MM.1S (cell line): Measurements from ENCODE around the gene ACOX3.

Source experiments
- DNase-seq: peaks from one replicate; pipeline ENCODE4 v3.0.0-alpha.2; 2015
- H2AFZ ChIP-seq: fragments of 300-600 bp; sonication (generic); 2 replicates; pipeline ENCODE4 v1.6.0; 2016; ENCODE audit warnings: antibody characterized with exemption, low read length
- H3F3A ChIP-seq: fragments of 300-600 bp; sonication (generic); 2 replicates; pipeline ENCODE4 v1.6.1; 2016; ENCODE audit warnings: mild to moderate bottlenecking, antibody characterized with exemption, low read length, moderate library complexity, mixed read lengths; ENCODE audit not compliant: insufficient read depth
- H3K27ac ChIP-seq: fragments of 300-600 bp; sonication (generic); 2 replicates; pipeline ENCODE4 v1.5.1; 2016; ENCODE audit warnings: mild to moderate bottlenecking, low read length
- H3K27me3 ChIP-seq: fragments of 300-600 bp; sonication (generic); replicated peaks from 2 replicates; pipeline ENCODE4 v1.6.0; 2016; ENCODE audit warnings: low read length; ENCODE audit not compliant: insufficient read depth
- H3K36me3 ChIP-seq: fragments of 300-600 bp; sonication (generic); replicated peaks from 2 replicates; pipeline ENCODE4 v1.6.1; 2016; ENCODE audit warnings: mild to moderate bottlenecking, low read length, mixed read lengths; ENCODE audit not compliant: insufficient read depth
- H3K4me1 ChIP-seq: fragments of 300-600 bp; sonication (generic); 2 replicates; pipeline ENCODE4 v1.6.1; 2016; ENCODE audit warnings: low read length, mixed read lengths
- H3K4me2 ChIP-seq: fragments of 300-600 bp; sonication (generic); 2 replicates; pipeline ENCODE4 v1.6.0; 2016; ENCODE audit warnings: low read depth, low read length
- H3K4me3 ChIP-seq: fragments of 300-600 bp; sonication (generic); 2 replicates; pipeline ENCODE4 v1.5.1; 2016; ENCODE audit warnings: low read length, mixed read lengths
- H3K79me2 ChIP-seq: fragments of 300-600 bp; sonication (generic); 2 replicates; pipeline ENCODE4 v1.6.1; 2016; ENCODE audit warnings: mixed run types, low read length, mixed read lengths
- H3K9ac ChIP-seq: fragments of 300-600 bp; sonication (generic); 2 replicates; pipeline ENCODE4 v1.6.1; 2016; ENCODE audit warnings: low read length, mixed read lengths
- H3K9me2 ChIP-seq: fragments of 300-600 bp; sonication (generic); replicated peaks from 2 replicates; pipeline ENCODE4 v1.6.1; 2016; ENCODE audit warnings: mild to moderate bottlenecking, low read length, mixed read lengths; ENCODE audit not compliant: insufficient read depth
- H3K9me3 ChIP-seq: fragments of 300-600 bp; sonication (generic); replicated peaks from 2 replicates; pipeline ENCODE4 v1.6.1; 2016; ENCODE audit warnings: mild to moderate bottlenecking, low read length, mixed read lengths; ENCODE audit not compliant: insufficient read depth
- H4K20me1 ChIP-seq: fragments of 300-600 bp; sonication (generic); 2 replicates; pipeline ENCODE4 v1.6.1; 2016; ENCODE audit warnings: mild to moderate bottlenecking, low read length, moderate library complexity, mixed read lengths; ENCODE audit not compliant: insufficient read depth
- CTCF ChIP-seq: fragments of 300-600 bp; sonication (generic); IDR thresholded peaks from 2 replicates; pipeline ENCODE4 v1.5.1; 2016; ENCODE audit warnings: antibody characterized with exemption, low read length, mixed read lengths
- EZH2 ChIP-seq: fragments of 300-600 bp; sonication (generic); optimal IDR thresholded peaks from 2 replicates; pipeline ENCODE3; 2017; ENCODE audit warnings: low read depth, mild to moderate bottlenecking, antibody characterized with exemption, low read length, mixed read lengths
- EZH2phosphoT487 ChIP-seq: fragments of 300-600 bp; sonication (generic); IDR thresholded peaks from 2 replicates; pipeline ENCODE4 v1.6.1; 2018; ENCODE audit warnings: antibody characterized with exemption, low read length

Gene ACOX3

GRCh38 chr4:8351931-8352367 lies 88.6 kb downstream of the ACOX3 start:
- H3K4me2 ChIP-seq, result no peak overlapping the region
- no peak overlapping the region for H3K9ac ChIP-seq
- no peak overlapping the region for H2AFZ ChIP-seq
- no peaks in the 10 kb centered on the region for H3F3A ChIP-seq
- no peaks in the 10 kb centered on the region for H4K20me1 ChIP-seq
- peaks cover 95% of the 10 kb centered on the region for H3K27me3 ChIP-seq
- H3K4me3 ChIP-seq, result no peak overlapping the region
- H3K27ac ChIP-seq, result no peak overlapping the region
- no peaks in the 10 kb centered on the region for H3K79me2 ChIP-seq
- no peaks in the 10 kb centered on the region for H3K36me3 ChIP-seq
- no peak for TF ChIP-seq CTCF
- TF ChIP-seq EZH2, result no peak
- TF ChIP-seq EZH2phosphoT487, result no peak
- H3K9me2 ChIP-seq, result no peaks in the 10 kb centered on the region
- H3K9me3 ChIP-seq, result no peaks in the 10 kb centered on the region
- H3K4me1 ChIP-seq, result no peaks in the 10 kb centered on the region
- DNase-seq, result no peak

- Histone ChIP-seq H3K79me2 (no peaks in the 10 kb centered on the region), H3K36me3 (no peaks in the 10 kb centered on the region), H3K9me2 (no peaks in the 10 kb centered on the region), H3K27ac (no peak overlapping the region), H3K9ac (no peak overlapping the region), H3K4me1 (no peaks in the 10 kb centered on the region), H3F3A (no peaks in the 10 kb centered on the region), H3K27me3 (peaks cover 94% of the 10 kb centered on the region), H2AFZ (no peak overlapping the region), H4K20me1 (no peaks in the 10 kb centered on the region), H3K4me3 (no peak overlapping the region), H3K4me2 (no peak overlapping the region), H3K9me3 (no peaks in the 10 kb centered on the region)
- no peak for TF ChIP-seq EZH2phosphoT487
- TF ChIP-seq CTCF, result no peak
- TF ChIP-seq EZH2, result no peak
- DNase-seq, result no peak
Observed at GRCh38 chr4:8350841-8351461, 89.6 kb downstream of the ACOX3 start.

GRCh38 chr4:8350352-8350751 lies 90.2 kb downstream of the ACOX3 start:
- Histone ChIP-seq H3K36me3 (no peaks in the 10 kb centered on the region), H3F3A (no peaks in the 10 kb centered on the region), H3K9me3 (no peaks in the 10 kb centered on the region), H3K9me2 (no peaks in the 10 kb centered on the region), H4K20me1 (no peaks in the 10 kb centered on the region), H3K9ac (no peak overlapping the region), H3K4me1 (no peaks in the 10 kb centered on the region), H3K27me3 (peaks cover 94% of the 10 kb centered on the region), H3K27ac (no peak overlapping the region), H3K79me2 (no peaks in the 10 kb centered on the region), H2AFZ (no peak overlapping the region), H3K4me3 (no peak overlapping the region), H3K4me2 (no peak overlapping the region)
- TF ChIP-seq EZH2phosphoT487 (no peak), EZH2 (no peak), CTCF (no peak)
- DNase-seq, result no peak
